ENCODE results near the gene DAPK1. TPM values are rescaled to one million over a fixed set of nuclear protein-coding genes. Genes with fewer than 3 reads are reported as not detected.

DAPK1 gene
- total RNA-seq, 1 donor from 2014 or later: 17.8 TPM

- Histone ChIP-seq H3K4me1 (no peaks in the 10 kb centered on the region), H3K9me3 (no peaks in the 10 kb centered on the region), H3K27me3 (no peaks in the 10 kb centered on the region), H3K36me3 (no peaks in the 10 kb centered on the region), H3K27ac (no peak overlapping the region), H3K4me3 (no peak overlapping the region)
- peak in 1 of 2 donors; percentile 61 for DNase-seq (ENCODE audit: low spot score in 2 of 2)
- TF ChIP-seq CTCF (IDR thresholded peaks at IDR 0.05): no peak
- intact Hi-C loops (cut with DNase I): no loop called here
These were observed 188.3 kb downstream of the DAPK1 start for GRCh38 chr9:87685871-87686519.

GRCh38 chr9:87686520-87687090 is 188.9 kb downstream of the DAPK1 start:
- no peak for DNase-seq (ENCODE audit: low spot score in 2 of 2)
- Histone ChIP-seq H3K9me3 (no peaks in the 10 kb centered on the region), H3K4me3 (no peak overlapping the region), H3K4me1 (no peaks in the 10 kb centered on the region), H3K27me3 (no peaks in the 10 kb centered on the region), H3K27ac (no peak overlapping the region), H3K36me3 (no peaks in the 10 kb centered on the region)
- no peak for TF ChIP-seq CTCF (IDR thresholded peaks at IDR 0.05)
- intact Hi-C loops (cut with DNase I): no loop called here

- TF ChIP-seq CTCF (IDR thresholded peaks at IDR 0.05): no peak
- no peaks in the 10 kb centered on the region for H3K36me3 ChIP-seq
- no peaks in the 10 kb centered on the region for H3K27me3 ChIP-seq
- no peak for DNase-seq (ENCODE audit: low spot score in 2 of 2)
- no peaks in the 10 kb centered on the region for H3K4me1 ChIP-seq
- no peak overlapping the region for H3K4me3 ChIP-seq
- no peak overlapping the region for H3K27ac ChIP-seq
- H3K9me3 ChIP-seq: no peaks in the 10 kb centered on the region
- intact Hi-C loops (cut with DNase I): no loop called here
These were observed 189.5 kb downstream of the DAPK1 start for GRCh38 chr9:87687207-87687606.

- Histone ChIP-seq H3K4me3 (no peak overlapping the region), H3K27me3 (no peaks in the 10 kb centered on the region), H3K27ac (no peak overlapping the region), H3K4me1 (no peaks in the 10 kb centered on the region), H3K36me3 (no peaks in the 10 kb centered on the region), H3K9me3 (no peaks in the 10 kb centered on the region)
- TF ChIP-seq CTCF (IDR thresholded peaks at IDR 0.05): no peak
- DNase-seq (ENCODE audit: low spot score in 2 of 2): no peak
- intact Hi-C loops (cut with DNase I): loop anchor here (10.0 kb wide), 1 partner anchor 49 kb away; no protein-coding TSS in a partner anchor
These were observed 196.6 kb downstream of the DAPK1 start for GRCh38 chr9:87694236-87694755.

- H3K4me3 ChIP-seq: no peak overlapping the region
- no peaks in the 10 kb centered on the region for H3K27me3 ChIP-seq
- no peak for TF ChIP-seq CTCF (IDR thresholded peaks at IDR 0.05)
- no peaks in the 10 kb centered on the region for H3K9me3 ChIP-seq
- H3K4me1 ChIP-seq: no peaks in the 10 kb centered on the region
- no peak for DNase-seq (ENCODE audit: low spot score in 2 of 2)
- intact Hi-C loops (cut with DNase I): loop anchor here (10.0 kb wide), 1 partner anchor 51 kb away; no protein-coding TSS in a partner anchor
- no peak overlapping the region for H3K27ac ChIP-seq
- H3K36me3 ChIP-seq: no peaks in the 10 kb centered on the region
These were observed 197.9 kb downstream of the DAPK1 start for GRCh38 chr9:87695523-87695922.
